Neuronal stem cell (in vitro differentiated cells): ENCODE results near the gene SLC6A2.
A peak's percentile ranks its signal among the peaks of the same experiment; 100 is the strongest.

Source experiments
- DNase-seq: peaks from one replicate; pipeline ENCODE4 v3.0.0-alpha.2; 2013; ENCODE audit warnings: low spot score
- H2AFZ ChIP-seq: one replicate; pipeline ENCODE4 v1.6.1; 2013; ENCODE audit warnings: mild to moderate bottlenecking, low read length, inconsistent platforms
- H2AK5ac ChIP-seq: 2 replicates; pipeline ENCODE4 v1.6.1; 2013; ENCODE audit warnings: low read depth, mild to moderate bottlenecking, inconsistent platforms, low read length, moderate library complexity, mixed read lengths
- H2BK120ac ChIP-seq: 2 replicates; pipeline ENCODE4 v1.6.1; 2013; ENCODE audit warnings: low read depth, mild to moderate bottlenecking, inconsistent platforms, low read length, moderate library complexity, mixed read lengths
- H2BK12ac ChIP-seq: one replicate; pipeline ENCODE4 v1.6.1; 2013; ENCODE audit warnings: low read length, inconsistent platforms
- H2BK15ac ChIP-seq: 2 replicates; pipeline ENCODE4 v1.6.1; 2013; ENCODE audit warnings: mild to moderate bottlenecking, low read length, inconsistent platforms, mixed read lengths
- H2BK5ac ChIP-seq: one replicate; pipeline ENCODE4 v1.6.1; 2013; ENCODE audit warnings: inconsistent platforms, mild to moderate bottlenecking, low read length, moderate library complexity
- H3K14ac ChIP-seq: one replicate; pipeline ENCODE4 v1.6.1; 2013; ENCODE audit warnings: low read length, inconsistent platforms
- H3K18ac ChIP-seq: 2 replicates; pipeline ENCODE4 v1.6.1; 2013; ENCODE audit warnings: low read length, inconsistent platforms
- H3K23ac ChIP-seq: 2 replicates; pipeline ENCODE4 v1.6.1; 2013; ENCODE audit warnings: low read depth, mild to moderate bottlenecking, mixed read lengths, low read length, inconsistent platforms; ENCODE audit not compliant: poor library complexity
- H3K27ac ChIP-seq: replicated peaks from 3 replicates; pipeline ENCODE4 v1.5.1; 2013; ENCODE audit warnings: low read length, inconsistent platforms
- H3K27me3 ChIP-seq, 3 experiments: 2 replicates each; pipeline ENCODE4 v1.6.1; 2013; ENCODE audit warnings: low read length in 3 of 3, mild to moderate bottlenecking in 2 of 3, inconsistent platforms in 1 of 3, low read depth in 1 of 3, mixed read lengths in 1 of 3, moderate library complexity in 1 of 3; ENCODE audit not compliant: control insufficient read depth in 3 of 3, insufficient read depth in 3 of 3
- H3K36me3 ChIP-seq, 2 donors: replicated peaks in 1 of 2; 2 replicates each; pipeline ENCODE4 v1.6.1; 2013; ENCODE audit warnings: low read length in 2 of 2; ENCODE audit not compliant: control insufficient read depth in 2 of 2, insufficient read depth in 2 of 2
- H3K4ac ChIP-seq: 2 replicates; pipeline ENCODE4 v1.6.1; 2013; ENCODE audit warnings: inconsistent platforms, mild to moderate bottlenecking, low read length, moderate library complexity
- H3K4me1 ChIP-seq, 2 donors: 1 replicate in 1 of 2; 2 replicates in 1 of 2; pipeline ENCODE4 v1.6.1; 2013; ENCODE audit warnings: low read length in 2 of 2, low read depth in 1 of 2; ENCODE audit not compliant: control insufficient read depth in 2 of 2, insufficient read depth in 1 of 2
- H3K4me2 ChIP-seq: one replicate; pipeline ENCODE4 v1.6.1; 2013; ENCODE audit warnings: mild to moderate bottlenecking, low read length, inconsistent platforms; ENCODE audit not compliant: insufficient read depth, poor library complexity, severe bottlenecking
- H3K4me3 ChIP-seq, 2 donors: 2 replicates each; pipeline ENCODE4 v1.5.1; 2013; ENCODE audit warnings: low read length in 2 of 2, mild to moderate bottlenecking in 2 of 2, inconsistent platforms in 1 of 2, moderate library complexity in 1 of 2
- H3K79me1 ChIP-seq: one replicate; pipeline ENCODE4 v1.6.1; 2013; ENCODE audit warnings: low read depth, mild to moderate bottlenecking, inconsistent platforms, low read length, moderate library complexity
- H3K9ac ChIP-seq: one replicate; pipeline ENCODE4 v1.6.1; 2013; ENCODE audit warnings: mild to moderate bottlenecking, low read depth, low read length, inconsistent platforms; ENCODE audit not compliant: poor library complexity
- H3K9me3 ChIP-seq, 2 donors: replicated peaks in 1 of 2; 2 replicates each; pipeline versions ENCODE3 to v1.6.1; 2013; ENCODE audit warnings: low read length in 2 of 2, mild to moderate bottlenecking in 2 of 2, inconsistent platforms in 1 of 2, low read depth in 1 of 2, mixed read lengths in 1 of 2, moderate library complexity in 1 of 2; ENCODE audit not compliant: control insufficient read depth in 2 of 2, insufficient read depth in 1 of 2
- H4K8ac ChIP-seq: one replicate; pipeline ENCODE4 v1.6.1; 2013; ENCODE audit warnings: low read depth, mild to moderate bottlenecking, inconsistent platforms, low read length, moderate library complexity
- H4K91ac ChIP-seq: one replicate; pipeline ENCODE4 v1.6.1; 2013; ENCODE audit warnings: low read length, low read depth, mild to moderate bottlenecking, inconsistent platforms; ENCODE audit not compliant: poor library complexity
- WGBS, 2 donors: extraction: QIAGEN DNeasy Blood & Tissue Kit; methylation state at CpG; one replicate each; pipeline ENCODE4 v1.1.7; 2013; ENCODE audit warnings: missing lambda C conversion rate in 2 of 2, mixed read lengths in 1 of 2; ENCODE audit not compliant: insufficient read length in 2 of 2, insufficient replicate concordance in 1 of 2; ENCODE audit errors: extremely low coverage in 2 of 2; 5-methylcytosine and 5-hydroxymethylcytosine counted together

Gene SLC6A2

GRCh38 chr16:55666012-55666411, 10.2 kb downstream of the SLC6A2 start:
- Histone ChIP-seq H3K9me3 (no peaks in the 10 kb centered on the region), H2AK5ac (no peak overlapping the region), H3K4me1 (no peaks in the 10 kb centered on the region), H4K8ac (no peak overlapping the region), H3K4me3 (no peak overlapping the region), H3K79me1 (no peaks in the 10 kb centered on the region), H2BK12ac (no peak overlapping the region), H3K23ac (no peak overlapping the region), H2BK120ac (no peak overlapping the region), H3K18ac (no peak overlapping the region), H3K9ac (no peak overlapping the region), H3K4me2 (no peak overlapping the region), H2BK15ac (no peak overlapping the region), H4K91ac (no peak overlapping the region), H2AFZ (no peak overlapping the region), H3K27me3 (peaks cover 0 to 9% (median 0%) of the 10 kb centered on the region in 3 experiments), H3K27ac (no peak overlapping the region), H3K4ac (no peak overlapping the region), H2BK5ac (no peak overlapping the region), H3K36me3 (no peaks in the 10 kb centered on the region), H3K14ac (no peak overlapping the region)
- no peak for DNase-seq
- WGBS, 2 donors = no CpG with 5 or more reads among the region's 2 CpGs

GRCh38 chr16:55667753-55668152, 12.0 kb downstream of the SLC6A2 start:
- no peak for DNase-seq
- H3K36me3 ChIP-seq = no peaks in the 10 kb centered on the region
- H3K9ac ChIP-seq = no peak overlapping the region
- H3K23ac ChIP-seq = no peak overlapping the region
- H2AK5ac ChIP-seq = no peak overlapping the region
- no peak overlapping the region for H3K4me3 ChIP-seq
- no peak overlapping the region for H2BK5ac ChIP-seq
- H3K27ac ChIP-seq = no peak overlapping the region
- no peak overlapping the region for H4K91ac ChIP-seq
- no peak overlapping the region for H3K18ac ChIP-seq
- H3K4ac ChIP-seq = no peak overlapping the region
- no CpG with 5 or more reads among the region's 1 CpG for WGBS, 2 donors
- H3K4me1 ChIP-seq = no peaks in the 10 kb centered on the region
- no peaks in the 10 kb centered on the region for H3K79me1 ChIP-seq
- H3K14ac ChIP-seq = no peak overlapping the region
- no peak overlapping the region for H2BK15ac ChIP-seq
- no peak overlapping the region for H2AFZ ChIP-seq
- no peak overlapping the region for H3K4me2 ChIP-seq
- H3K9me3 ChIP-seq = no peaks in the 10 kb centered on the region
- no peaks in the 10 kb centered on the region for H3K27me3 ChIP-seq
- no peak overlapping the region for H2BK12ac ChIP-seq
- no peak overlapping the region for H2BK120ac ChIP-seq
- H4K8ac ChIP-seq = no peak overlapping the region

GRCh38 chr16:55668340-55669281, 12.8 kb downstream of the SLC6A2 start:
- H3K18ac ChIP-seq = no peak overlapping the region
- no peaks in the 10 kb centered on the region for H3K27me3 ChIP-seq
- H3K14ac ChIP-seq = peak overlapping the region; percentile 1
- DNase-seq = no peak
- H3K79me1 ChIP-seq = no peaks in the 10 kb centered on the region
- H3K27ac ChIP-seq = no peak overlapping the region
- no peaks in the 10 kb centered on the region for H3K4me1 ChIP-seq
- H2BK5ac ChIP-seq = no peak overlapping the region
- no CpG with 5 or more reads among the region's 9 CpGs for WGBS, 2 donors
- no peak overlapping the region for H3K23ac ChIP-seq
- no peak overlapping the region for H2AK5ac ChIP-seq
- no peaks in the 10 kb centered on the region for H3K9me3 ChIP-seq
- no peak overlapping the region for H2BK12ac ChIP-seq
- no peak overlapping the region for H3K9ac ChIP-seq
- no peak overlapping the region for H2AFZ ChIP-seq
- H2BK120ac ChIP-seq = no peak overlapping the region
- no peak overlapping the region for H3K4ac ChIP-seq
- H4K91ac ChIP-seq = no peak overlapping the region
- no peak overlapping the region for H4K8ac ChIP-seq
- H2BK15ac ChIP-seq = no peak overlapping the region
- H3K4me3 ChIP-seq = no peak overlapping the region
- no peak overlapping the region for H3K4me2 ChIP-seq
- H3K36me3 ChIP-seq = no peaks in the 10 kb centered on the region

GRCh38 chr16:55671206-55671973, 15.6 kb downstream of the SLC6A2 start:
- Histone ChIP-seq H3K9ac (peak overlapping the region; percentile 9), H3K36me3 (no peaks in the 10 kb centered on the region), H2AK5ac (peak overlapping the region; percentile 17), H3K23ac (no peak overlapping the region), H4K91ac (no peak overlapping the region), H3K4ac (no peak overlapping the region), H3K18ac (no peak overlapping the region), H2BK12ac (no peak overlapping the region), H2BK15ac (no peak overlapping the region), H3K9me3 (no peaks in the 10 kb centered on the region), H4K8ac (no peak overlapping the region), H3K4me2 (no peak overlapping the region), H3K27ac (no peak overlapping the region), H3K4me3 (no peak overlapping the region), H3K79me1 (no peaks in the 10 kb centered on the region), H2BK5ac (no peak overlapping the region), H3K27me3 (no peaks in the 10 kb centered on the region), H2BK120ac (no peak overlapping the region), H2AFZ (no peak overlapping the region), H3K4me1 (no peaks in the 10 kb centered on the region), H3K14ac (no peak overlapping the region)
- no CpG with 5 or more reads among the region's 26 CpGs for WGBS, 2 donors
- DNase-seq = no peak
